Activated T-cell treated with anti-CD3 and anti-CD28 coated beads, Interleukin-2, amount 50 U/mL, for 24 hours (primary cell): ENCODE results near the gene OR10A3.
"Not testable (repeated sequence)": the region's sequence is repeated elsewhere in the genome, so short reads cannot be mapped to it uniquely, and the experiment has no call there.

Experiments used
- DNase-seq: peaks from one replicate; pipeline ENCODE4 v3.0.0-alpha.2; 2020
- H3K27ac Mint-ChIP-seq: 2 replicates; pipeline ENCODE4 v1.8.0; 2020; ENCODE audit warnings: mild to moderate bottlenecking, mixed read lengths
- H3K27me3 Mint-ChIP-seq: 2 replicates; pipeline ENCODE4 v1.8.0; 2020; ENCODE audit warnings: mixed read lengths
- H3K36me3 Mint-ChIP-seq: 2 replicates; pipeline ENCODE4 v1.8.0; 2020; ENCODE audit warnings: low read depth, mixed read lengths
- H3K4me1 Mint-ChIP-seq: 2 replicates; pipeline ENCODE4 v1.8.0; 2020; ENCODE audit warnings: low read depth, mixed read lengths
- H3K4me3 Mint-ChIP-seq: 2 replicates; pipeline ENCODE4 v1.8.0; 2020; ENCODE audit warnings: mild to moderate bottlenecking, moderate library complexity, mixed read lengths
- H3K9me3 Mint-ChIP-seq: 2 replicates; pipeline ENCODE4 v1.8.0; 2020; ENCODE audit warnings: mixed read lengths

OR10A3 gene, protein sequence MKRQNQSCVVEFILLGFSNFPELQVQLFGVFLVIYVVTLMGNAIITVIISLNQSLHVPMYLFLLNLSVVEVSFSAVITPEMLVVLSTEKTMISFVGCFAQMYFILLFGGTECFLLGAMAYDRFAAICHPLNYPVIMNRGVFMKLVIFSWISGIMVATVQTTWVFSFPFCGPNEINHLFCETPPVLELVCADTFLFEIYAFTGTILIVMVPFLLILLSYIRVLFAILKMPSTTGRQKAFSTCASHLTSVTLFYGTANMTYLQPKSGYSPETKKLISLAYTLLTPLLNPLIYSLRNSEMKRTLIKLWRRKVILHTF

GRCh38 chr11:7941608-7942007 is at the start of gene OR10A3:
Gene OR10A3 (minus strand): TSS chr11:7941708. CDS start chr11:7939520, 2,188 bp downstream.
- H3K36me3 Mint-ChIP-seq, result no peaks in the 10 kb centered on the region
- H3K9me3 Mint-ChIP-seq, result peaks cover 18% of the 10 kb centered on the region
- H3K4me1 Mint-ChIP-seq, result no peaks in the 10 kb centered on the region
- H3K4me3 Mint-ChIP-seq, result no peak within 1 kb of the TSS
- DNase-seq, result no peak
- peaks cover 18% of the 10 kb centered on the region for H3K27me3 Mint-ChIP-seq
- H3K27ac Mint-ChIP-seq, result no peak within 1 kb of the TSS

- Mint-ChIP-seq H3K36me3 (peaks cover 50% of the 10 kb centered on the region), H3K4me3 (peak overlapping the region; percentile 93), H3K27ac (peak overlapping the region; percentile 96), H3K4me1 (peaks cover 43% of the 10 kb centered on the region)
- H3K27me3 Mint-ChIP-seq, H3K9me3 Mint-ChIP-seq, DNase-seq: not testable (repeated sequence)
Measured at GRCh38 chr11:7987560-7987883, 46.0 kb upstream of the OR10A3 start.

- peaks cover 43% of the 10 kb centered on the region for H3K4me1 Mint-ChIP-seq
- peaks cover 44% of the 10 kb centered on the region for H3K36me3 Mint-ChIP-seq
- peak; percentile 87 for DNase-seq
- no peaks in the 10 kb centered on the region for H3K9me3 Mint-ChIP-seq
- peak within 1 kb of the TSS; percentile 93 for H3K4me3 Mint-ChIP-seq
- H3K27ac Mint-ChIP-seq, result peak within 1 kb of the TSS; percentile 96
- H3K27me3 Mint-ChIP-seq, result no peaks in the 10 kb centered on the region
Measured at GRCh38 chr11:7986768-7987559, 45.5 kb upstream of the OR10A3 start, which contains the start of gene EIF3F. Gene EIF3F (plus strand): TSS chr11:7987337. CDS start chr11:7987353, 16 bp downstream.

GRCh38 chr11:7983832-7984590 is 42.5 kb upstream of the OR10A3 start:
- Mint-ChIP-seq H3K4me1 (peaks cover 21% of the 10 kb centered on the region), H3K4me3 (no peak overlapping the region), H3K27ac (no peak overlapping the region), H3K27me3 (no peaks in the 10 kb centered on the region), H3K9me3 (no peaks in the 10 kb centered on the region), H3K36me3 (peaks cover 18% of the 10 kb centered on the region)
- DNase-seq, result no peak

DNA sequence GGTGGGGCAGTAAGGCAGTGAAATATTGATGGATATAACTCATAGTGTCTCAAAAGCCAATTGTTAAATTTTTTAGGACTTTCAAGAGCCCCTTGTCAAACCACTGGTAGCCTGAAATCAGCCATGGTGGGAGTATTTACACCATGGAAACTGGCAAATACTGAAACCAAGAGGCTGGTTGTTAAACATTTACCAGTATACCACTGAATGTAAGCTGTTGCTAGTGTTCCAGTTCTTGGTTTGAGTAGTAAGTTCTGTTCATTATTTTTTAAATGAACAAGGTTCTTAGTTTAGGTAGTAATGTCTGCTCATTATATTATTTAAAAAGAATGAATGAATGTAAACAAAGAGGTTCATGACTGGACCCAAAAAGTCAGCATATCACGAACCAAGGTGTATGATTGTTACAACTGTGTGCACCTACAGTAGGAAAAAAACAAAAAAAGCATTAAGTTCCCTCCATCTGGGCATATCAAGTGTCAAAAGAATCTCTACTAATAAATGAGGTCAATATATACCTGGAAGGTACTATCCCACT is 41.1 kb upstream of the OR10A3 start:
- Mint-ChIP-seq H3K4me1 (peaks cover 12% of the 10 kb centered on the region), H3K27ac (no peak overlapping the region), H3K9me3 (no peaks in the 10 kb centered on the region), H3K4me3 (no peak overlapping the region), H3K36me3 (peaks cover 5% of the 10 kb centered on the region), H3K27me3 (no peaks in the 10 kb centered on the region)
- no peak for DNase-seq

- no peaks in the 10 kb centered on the region for H3K36me3 Mint-ChIP-seq
- H3K4me1 Mint-ChIP-seq, result peaks cover 10% of the 10 kb centered on the region
- H3K27me3 Mint-ChIP-seq, result no peaks in the 10 kb centered on the region
- no peak overlapping the region for H3K4me3 Mint-ChIP-seq
- no peak for DNase-seq
- no peaks in the 10 kb centered on the region for H3K9me3 Mint-ChIP-seq
- H3K27ac Mint-ChIP-seq, result no peak overlapping the region
Measured at GRCh38 chr11:7981619-7982157, 40.2 kb upstream of the OR10A3 start.

GRCh38 chr11:7977232-7977917 is 35.9 kb upstream of the OR10A3 start:
- no peak overlapping the region for H3K4me3 Mint-ChIP-seq
- no peak overlapping the region for H3K27ac Mint-ChIP-seq
- no peaks in the 10 kb centered on the region for H3K4me1 Mint-ChIP-seq
- no peaks in the 10 kb centered on the region for H3K9me3 Mint-ChIP-seq
- no peaks in the 10 kb centered on the region for H3K36me3 Mint-ChIP-seq
- no peak for DNase-seq
- H3K27me3 Mint-ChIP-seq, result peaks cover 9% of the 10 kb centered on the region

GRCh38 chr11:7974668-7975067 is 33.2 kb upstream of the OR10A3 start:
- no peaks in the 10 kb centered on the region for H3K4me1 Mint-ChIP-seq
- no peak overlapping the region for H3K27ac Mint-ChIP-seq
- H3K9me3 Mint-ChIP-seq, result no peaks in the 10 kb centered on the region
- no peak for DNase-seq
- peaks cover 13% of the 10 kb centered on the region for H3K27me3 Mint-ChIP-seq
- H3K4me3 Mint-ChIP-seq, result no peak overlapping the region
- no peaks in the 10 kb centered on the region for H3K36me3 Mint-ChIP-seq

- no peaks in the 10 kb centered on the region for H3K4me1 Mint-ChIP-seq
- H3K9me3 Mint-ChIP-seq, result no peaks in the 10 kb centered on the region
Measured at GRCh38 chr11:7973011-7973410, 31.5 kb upstream of the OR10A3 start.

GRCh38 chr11:7971846-7972245 is 30.3 kb upstream of the OR10A3 start:
- Mint-ChIP-seq H3K27me3 (peaks cover 16% of the 10 kb centered on the region), H3K27ac (no peak overlapping the region), H3K36me3 (no peaks in the 10 kb centered on the region), H3K9me3 (no peaks in the 10 kb centered on the region), H3K4me1 (no peaks in the 10 kb centered on the region), H3K4me3 (no peak overlapping the region)
- DNase-seq, result no peak

More at GRCh38 chr11:7973011-7973410, 31.5 kb upstream of the OR10A3 start:
- DNase-seq, result no peak
- Mint-ChIP-seq H3K27ac (no peak overlapping the region), H3K4me3 (no peak overlapping the region), H3K27me3 (peaks cover 16% of the 10 kb centered on the region), H3K36me3 (no peaks in the 10 kb centered on the region)

GRCh38 chr11:7969756-7970646 is 28.5 kb upstream of the OR10A3 start:
- Mint-ChIP-seq H3K36me3 (no peaks in the 10 kb centered on the region), H3K4me3 (no peak overlapping the region), H3K27me3 (peaks cover 21% of the 10 kb centered on the region), H3K4me1 (no peaks in the 10 kb centered on the region), H3K27ac (no peak overlapping the region), H3K9me3 (no peaks in the 10 kb centered on the region)
- no peak for DNase-seq

- H3K27me3 Mint-ChIP-seq, result peaks cover 20% of the 10 kb centered on the region
- no peak for DNase-seq
- H3K36me3 Mint-ChIP-seq, result no peaks in the 10 kb centered on the region
- H3K27ac Mint-ChIP-seq, result no peak overlapping the region
- no peaks in the 10 kb centered on the region for H3K4me1 Mint-ChIP-seq
- no peak overlapping the region for H3K4me3 Mint-ChIP-seq
- no peaks in the 10 kb centered on the region for H3K9me3 Mint-ChIP-seq
Measured at GRCh38 chr11:7968686-7969085, 27.2 kb upstream of the OR10A3 start.

DNA sequence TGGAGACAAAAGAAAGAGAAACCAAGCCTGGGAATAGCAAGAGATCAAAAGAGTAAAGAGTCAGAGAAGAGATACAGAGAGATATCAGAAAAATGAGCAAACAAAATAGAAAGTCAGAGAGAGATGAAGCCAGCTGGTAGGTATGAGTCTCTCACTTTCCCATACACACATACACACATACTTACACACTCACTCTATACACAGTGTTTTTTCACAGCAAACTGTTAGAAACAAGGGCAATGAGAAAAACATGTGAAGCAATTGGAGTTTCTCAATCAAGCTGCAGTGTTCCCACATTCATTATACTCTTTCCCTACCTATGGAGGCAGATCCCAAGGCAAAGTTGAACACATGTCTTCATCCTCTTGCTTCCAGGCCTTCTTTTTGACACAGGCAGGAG is 26.3 kb upstream of the OR10A3 start:
- Mint-ChIP-seq H3K4me3 (no peak overlapping the region), H3K36me3 (no peaks in the 10 kb centered on the region), H3K27ac (no peak overlapping the region), H3K4me1 (no peaks in the 10 kb centered on the region), H3K27me3 (peaks cover 24% of the 10 kb centered on the region), H3K9me3 (no peaks in the 10 kb centered on the region)
- DNase-seq, result no peak
